Glomerular visceral epithelial cell (primary cell): ENCODE results near the gene CA4.
"Not testable (repeated sequence)": the region's sequence is repeated elsewhere in the genome, so short reads cannot be mapped to it uniquely, and the experiment has no call there.

Experiments
- DNase-seq: peaks from one replicate; pipeline ENCODE4 v3.0.0-alpha.2; 2016; ENCODE audit errors: extremely low spot score

Gene CA4

GRCh38 chr17:60174035-60174434 is 24.3 kb downstream of the CA4 start:
- no peak for DNase-seq

GRCh38 chr17:60174767-60175166 is 25.0 kb downstream of the CA4 start:
- not testable (repeated sequence) for DNase-seq

DNA sequence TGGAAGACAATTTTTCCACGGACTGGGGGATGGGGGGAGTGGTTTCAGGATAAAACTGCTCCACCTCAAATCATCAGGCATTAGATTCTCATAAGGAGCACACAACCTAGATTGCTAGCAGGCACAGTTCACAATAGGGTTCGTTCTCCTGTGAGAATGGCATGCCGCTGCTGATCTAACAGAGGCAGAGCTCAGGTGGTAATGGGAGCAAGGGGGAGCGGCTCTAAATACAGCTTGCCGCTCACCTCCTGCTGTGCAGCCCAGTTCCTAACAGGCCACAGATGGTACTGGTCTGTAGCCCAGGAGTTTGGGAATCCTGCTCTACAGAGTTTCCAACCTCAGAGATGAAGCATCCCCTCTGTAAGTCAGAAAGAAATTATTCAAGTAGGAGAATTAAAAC is 27.0 kb downstream of the CA4 start:
- not testable (repeated sequence) for DNase-seq

DNA sequence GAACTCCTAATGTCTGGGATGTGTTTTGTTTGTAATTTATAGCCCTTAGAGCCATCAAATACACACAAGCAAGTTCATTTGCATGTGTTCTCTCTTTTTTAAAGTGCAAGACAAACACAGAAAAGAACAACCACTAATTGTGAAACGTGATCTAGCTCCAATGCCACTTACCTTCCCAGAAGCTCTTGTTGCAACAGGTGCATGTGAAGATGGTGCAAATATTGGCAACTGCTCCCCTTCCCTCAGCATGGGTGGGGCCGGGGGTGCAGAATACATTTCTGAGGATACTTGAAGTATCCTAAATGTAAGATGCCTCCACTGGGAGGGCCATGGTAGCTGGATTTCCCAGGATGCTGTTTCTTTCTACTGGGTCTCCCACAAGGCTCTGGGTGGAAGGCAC is 28.4 kb downstream of the CA4 start:
- not testable (repeated sequence) for DNase-seq

- not testable (repeated sequence) for DNase-seq
Measured at GRCh38 chr17:60180380-60180779, 30.6 kb downstream of the CA4 start.

GRCh38 chr17:60186372-60186771 is 36.6 kb downstream of the CA4 start:
- not testable (repeated sequence) for DNase-seq

DNA sequence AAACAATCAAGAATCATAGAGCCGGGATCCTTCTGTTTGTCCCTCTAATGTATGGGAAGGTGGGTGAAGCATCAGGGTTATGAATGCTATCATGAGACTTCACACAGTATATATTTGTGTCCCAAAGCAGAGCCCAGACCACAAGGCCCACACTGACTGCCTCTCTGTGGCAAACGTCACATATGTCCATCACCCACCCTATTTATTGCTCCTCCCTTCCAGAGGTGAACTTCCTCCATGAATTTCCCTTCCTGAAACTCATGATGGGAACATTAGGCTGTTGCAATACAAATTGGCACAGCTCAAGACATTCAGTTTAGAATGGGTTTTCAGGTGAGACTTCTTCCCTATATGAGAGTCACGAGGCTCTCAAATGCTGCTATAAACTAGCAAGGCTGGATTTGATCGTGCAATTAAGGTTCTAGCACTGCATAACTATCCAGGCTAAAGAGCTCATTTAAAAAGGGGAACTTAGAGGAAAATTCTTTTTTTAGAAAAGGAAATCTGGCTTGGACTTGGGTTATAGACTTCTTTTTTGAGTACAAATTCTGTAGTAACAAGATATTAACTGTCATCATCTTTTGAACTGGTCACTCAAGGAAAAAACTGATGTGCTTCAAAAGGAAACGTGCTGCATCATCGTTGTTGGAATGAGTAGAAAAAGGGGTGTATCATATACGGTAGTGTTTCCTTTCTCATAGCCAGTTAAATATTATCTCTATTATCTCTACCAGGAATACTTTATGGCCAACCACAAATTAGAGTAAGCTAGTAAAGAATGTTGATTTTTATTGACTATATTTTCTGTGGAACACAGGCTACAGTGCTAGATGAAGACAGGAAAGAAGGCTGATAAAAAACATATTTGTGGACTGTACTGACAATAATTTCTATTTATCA is 37.3 kb downstream of the CA4 start:
- peak; percentile 49 for DNase-seq

GRCh38 chr17:60188759-60189158 is 39.0 kb downstream of the CA4 start:
- no peak for DNase-seq

GRCh38 chr17:60190032-60190431 is 40.3 kb downstream of the CA4 start:
- DNase-seq, result not testable (repeated sequence)

DNA sequence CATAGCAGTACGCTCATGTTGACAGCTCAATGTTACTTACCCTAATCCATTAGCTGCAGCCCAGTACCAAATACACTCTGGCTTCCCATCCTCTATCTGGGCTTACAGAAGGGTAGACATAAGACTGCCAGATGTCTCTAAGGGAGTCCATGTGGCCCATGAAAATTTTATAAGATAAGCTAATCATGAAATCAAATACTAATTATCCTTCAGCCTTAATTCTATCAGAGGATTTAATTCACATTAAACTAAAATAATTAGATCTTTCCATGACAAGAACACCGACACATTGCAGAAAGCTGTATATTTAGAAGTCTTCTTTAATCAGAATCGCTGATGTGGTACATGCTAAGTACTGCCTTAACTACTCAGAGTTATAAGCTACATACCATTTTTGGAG is 43.3 kb downstream of the CA4 start:
- not testable (repeated sequence) for DNase-seq

DNA sequence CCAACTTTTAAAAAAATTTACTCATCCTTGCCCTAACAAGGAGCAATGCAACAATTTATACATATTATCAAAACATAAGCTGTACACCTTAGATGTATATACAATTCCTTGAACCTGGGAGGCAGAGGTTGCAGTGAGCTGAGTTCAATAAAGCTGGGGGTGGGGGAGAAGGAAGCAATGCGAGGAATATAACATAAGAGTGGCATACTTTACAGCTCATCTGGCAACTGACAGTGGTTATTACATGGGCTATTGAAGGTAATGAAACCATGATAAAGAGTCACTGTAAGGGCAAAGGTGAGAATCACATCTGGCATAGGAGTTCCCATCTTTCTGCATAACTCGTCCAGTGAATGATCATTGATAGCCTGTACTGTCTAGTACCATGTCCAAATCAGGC is 43.7 kb downstream of the CA4 start:
- DNase-seq, result no peak

DNA sequence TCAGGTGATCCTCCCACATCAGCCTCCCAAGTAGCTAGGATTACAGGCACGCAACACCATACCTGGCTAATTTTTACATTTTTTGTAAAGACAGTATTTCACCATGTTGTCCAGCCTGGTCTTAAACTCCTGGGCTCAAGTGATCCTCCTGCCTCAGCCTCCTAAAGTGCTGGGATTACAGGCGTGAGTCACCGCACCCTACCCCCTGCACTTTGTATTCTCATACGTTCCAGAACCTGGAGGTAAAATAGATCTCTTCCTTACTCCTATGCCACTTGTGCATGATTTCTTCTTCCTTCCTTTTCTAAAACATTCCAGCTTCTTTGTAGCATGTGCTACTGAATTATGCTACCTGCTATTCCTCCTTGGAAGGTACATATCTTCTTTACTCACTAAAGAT is 44.4 kb downstream of the CA4 start:
- not testable (repeated sequence) for DNase-seq

DNA sequence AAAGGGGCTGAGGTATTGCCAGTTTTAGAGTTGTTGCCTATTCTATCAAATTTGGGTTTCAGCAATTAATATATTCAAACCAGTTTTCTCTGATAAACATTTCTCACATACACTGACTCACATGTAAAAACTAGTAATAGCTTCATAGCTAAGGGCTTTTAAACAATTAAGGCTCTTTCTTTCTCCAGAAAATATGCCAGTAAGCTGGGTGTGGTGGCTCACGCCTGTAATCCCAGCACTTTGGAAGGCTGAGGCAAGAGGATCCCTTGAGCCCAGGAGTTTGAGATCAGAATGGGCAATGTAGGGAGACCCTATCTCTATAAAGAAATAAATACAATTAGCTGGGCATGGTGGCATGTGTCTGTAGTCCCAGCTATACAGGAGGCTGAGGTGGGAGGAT is 48.9 kb downstream of the CA4 start:
- DNase-seq, result not testable (repeated sequence)

GRCh38 chr17:60205782-60206181 is 56.0 kb downstream of the CA4 start:
- DNase-seq, result not testable (repeated sequence)

DNA sequence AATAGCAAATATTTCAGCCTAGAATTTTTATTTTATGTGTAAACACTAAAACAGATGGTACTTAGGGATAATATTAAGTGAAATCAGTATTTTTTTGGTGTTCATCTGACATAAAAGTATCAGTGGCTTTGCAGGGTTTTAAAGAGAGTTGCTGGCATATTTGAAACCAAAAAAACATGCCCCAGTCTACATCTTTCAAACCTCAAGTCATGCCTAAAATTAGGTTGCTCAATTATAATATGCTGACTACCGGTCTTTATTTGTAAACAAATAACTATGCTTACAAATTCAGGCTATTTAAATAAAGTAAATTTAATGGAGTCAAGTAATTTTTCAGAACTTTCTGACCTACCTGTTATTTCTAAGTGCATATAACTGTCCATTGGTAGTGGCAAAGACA is 58.5 kb downstream of the CA4 start:
- not testable (repeated sequence) for DNase-seq
